Measurements from ENCODE around the gene SV2C. TPM values are rescaled to one million over a fixed set of nuclear protein-coding genes. Genes with fewer than 3 reads are reported as not detected.

The SV2C gene
- polyA plus RNA-seq, 1 donor (not counting 4 experiments of a cell fraction or from before 2014, with no cell fraction given), result 0.34 TPM

- TF ChIP-seq EZH2 (IDR thresholded peaks at IDR 0.05; ENCODE audit: low read length), result no peak
- TF ChIP-seq, protein P1, sequence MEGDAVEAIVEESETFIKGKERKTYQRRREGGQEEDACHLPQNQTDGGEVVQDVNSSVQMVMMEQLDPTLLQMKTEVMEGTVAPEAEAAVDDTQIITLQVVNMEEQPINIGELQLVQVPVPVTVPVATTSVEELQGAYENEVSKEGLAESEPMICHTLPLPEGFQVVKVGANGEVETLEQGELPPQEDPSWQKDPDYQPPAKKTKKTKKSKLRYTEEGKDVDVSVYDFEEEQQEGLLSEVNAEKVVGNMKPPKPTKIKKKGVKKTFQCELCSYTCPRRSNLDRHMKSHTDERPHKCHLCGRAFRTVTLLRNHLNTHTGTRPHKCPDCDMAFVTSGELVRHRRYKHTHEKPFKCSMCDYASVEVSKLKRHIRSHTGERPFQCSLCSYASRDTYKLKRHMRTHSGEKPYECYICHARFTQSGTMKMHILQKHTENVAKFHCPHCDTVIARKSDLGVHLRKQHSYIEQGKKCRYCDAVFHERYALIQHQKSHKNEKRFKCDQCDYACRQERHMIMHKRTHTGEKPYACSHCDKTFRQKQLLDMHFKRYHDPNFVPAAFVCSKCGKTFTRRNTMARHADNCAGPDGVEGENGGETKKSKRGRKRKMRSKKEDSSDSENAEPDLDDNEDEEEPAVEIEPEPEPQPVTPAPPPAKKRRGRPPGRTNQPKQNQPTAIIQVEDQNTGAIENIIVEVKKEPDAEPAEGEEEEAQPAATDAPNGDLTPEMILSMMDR (optimal IDR thresholded peaks at IDR 0.05 in 1 of 3, IDR thresholded peaks at IDR 0.05 in 1 of 3, conservative IDR thresholded peaks at IDR 0.05 in 1 of 3; ENCODE audit: extremely low read depth in 1 of 3, insufficient read depth in 2 of 3, low read length in 3 of 3), result no peak
- Histone ChIP-seq H4K20me1 (ENCODE audit: control insufficient read depth, extremely low read depth, insufficient read depth, low read length) (no peaks in the 10 kb centered on the region), H2AFZ (ENCODE audit: control insufficient read depth, low read length) (no peak overlapping the region), H3K4me1 (ENCODE audit: control insufficient read depth, extremely low read depth, insufficient read depth, low read length) (no peaks in the 10 kb centered on the region), H3K27ac (ENCODE audit: control insufficient read depth, insufficient read depth, low read length) (no peak overlapping the region), H3K9me1 (ENCODE audit: control insufficient read depth, extremely low read depth, insufficient read depth, low read length) (no peaks in the 10 kb centered on the region), H3K9ac (ENCODE audit: control insufficient read depth, extremely low read depth, insufficient read depth, low read length) (no peak overlapping the region), H3K4me2 (ENCODE audit: control insufficient read depth, extremely low read depth, insufficient read depth, low read depth, low read length) (no peak overlapping the region), H3K4me3 (ENCODE audit: control insufficient read depth in 2 of 3, extremely low read depth in 1 of 3, insufficient read depth in 2 of 3, low read depth in 1 of 3, low read length in 3 of 3) (no peak overlapping the region), H3K79me2 (ENCODE audit: control insufficient read depth, insufficient read depth, low read length) (no peaks in the 10 kb centered on the region), H3K36me3 (ENCODE audit: control insufficient read depth in 2 of 2, extremely low read depth in 1 of 2, insufficient read depth in 2 of 2, low read length in 2 of 2) (no peaks in the 10 kb centered on the region), H3K9me3 (ENCODE audit: control insufficient read depth, low read depth, low read length) (no peaks in the 10 kb centered on the region), H3K27me3 (ENCODE audit: control insufficient read depth, extremely low read depth, insufficient read depth, low read length) (peaks cover 2% of the 10 kb centered on the region)
- dilution Hi-C loops (cut with MboI; ENCODE audit: extremely low pct_ligation_motif_present, low sequenced_read_pairs), result no loop called here
- DNase-seq (ENCODE audit: low read depth, low spot score) (no peak), FAIRE-seq (no peak)
Measured at GRCh38 chr5:76204713-76205112, 121.5 kb downstream of the SV2C start.

DNA sequence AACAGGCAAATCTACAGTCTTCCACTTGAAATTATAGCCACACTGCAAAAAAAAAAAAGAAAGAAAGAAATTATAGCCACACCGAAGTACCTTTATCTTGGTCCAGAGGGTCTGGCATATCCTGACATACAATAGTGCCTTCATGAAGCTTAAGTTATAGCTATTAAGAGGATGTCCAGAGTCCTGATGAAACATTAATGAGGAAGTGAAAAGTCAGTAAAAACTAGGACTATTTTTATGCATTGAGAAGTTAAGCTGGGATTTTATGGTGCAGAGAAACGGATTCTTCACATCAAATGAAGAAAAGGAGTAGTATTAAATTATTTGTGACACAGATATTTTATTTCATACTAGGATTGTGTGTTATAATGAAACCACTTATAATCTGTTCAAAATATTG is 123.9 kb downstream of the SV2C start:
- Histone ChIP-seq H3K36me3 (ENCODE audit: control insufficient read depth in 2 of 2, extremely low read depth in 1 of 2, insufficient read depth in 2 of 2, low read length in 2 of 2) (no peaks in the 10 kb centered on the region), H3K27me3 (ENCODE audit: control insufficient read depth, extremely low read depth, insufficient read depth, low read length) (peaks cover 2% of the 10 kb centered on the region), H3K9me1 (ENCODE audit: control insufficient read depth, extremely low read depth, insufficient read depth, low read length) (no peaks in the 10 kb centered on the region), H4K20me1 (ENCODE audit: control insufficient read depth, extremely low read depth, insufficient read depth, low read length) (no peaks in the 10 kb centered on the region), H3K9me3 (ENCODE audit: control insufficient read depth, low read depth, low read length) (no peaks in the 10 kb centered on the region), H3K79me2 (ENCODE audit: control insufficient read depth, insufficient read depth, low read length) (no peaks in the 10 kb centered on the region), H3K4me2 (ENCODE audit: control insufficient read depth, extremely low read depth, insufficient read depth, low read depth, low read length) (no peak overlapping the region), H3K4me3 (ENCODE audit: control insufficient read depth in 2 of 3, extremely low read depth in 1 of 3, insufficient read depth in 2 of 3, low read depth in 1 of 3, low read length in 3 of 3) (no peak overlapping the region), H2AFZ (ENCODE audit: control insufficient read depth, low read length) (no peak overlapping the region), H3K9ac (ENCODE audit: control insufficient read depth, extremely low read depth, insufficient read depth, low read length) (no peak overlapping the region), H3K27ac (ENCODE audit: control insufficient read depth, insufficient read depth, low read length) (no peak overlapping the region), H3K4me1 (ENCODE audit: control insufficient read depth, extremely low read depth, insufficient read depth, low read length) (no peaks in the 10 kb centered on the region)
- DNase-seq (ENCODE audit: low read depth, low spot score) (no peak), FAIRE-seq (no peak)
- dilution Hi-C loops (cut with MboI; ENCODE audit: extremely low pct_ligation_motif_present, low sequenced_read_pairs), result no loop called here
- no peak for TF ChIP-seq EZH2 (IDR thresholded peaks at IDR 0.05; ENCODE audit: low read length)
- TF ChIP-seq, protein P1 (optimal IDR thresholded peaks at IDR 0.05 in 1 of 3, IDR thresholded peaks at IDR 0.05 in 1 of 3, conservative IDR thresholded peaks at IDR 0.05 in 1 of 3; ENCODE audit: extremely low read depth in 1 of 3, insufficient read depth in 2 of 3, low read length in 3 of 3), result no peak

Data from keratinocyte (primary cell).